PC-3 (cell line): ENCODE data around the gene DIPK2B.

Source experiments
- EZH2 ChIP-seq: fragments of 300-600 bp; sonication (generic); IDR thresholded peaks from one replicate; pipeline ENCODE4 v1.6.1; 2017; ENCODE audit warnings: antibody characterized with exemption, mild to moderate bottlenecking, low read length; ENCODE audit not compliant: unreplicated experiment
- TF ChIP-seq, protein P1 (sequence below): fragments of 300-600 bp; sonication (generic); conservative IDR thresholded peaks from 2 replicates; pipeline ENCODE4 v1.5.1; 2017; ENCODE audit warnings: antibody characterized with exemption, low read depth, mild to moderate bottlenecking, low read length

DNA sequence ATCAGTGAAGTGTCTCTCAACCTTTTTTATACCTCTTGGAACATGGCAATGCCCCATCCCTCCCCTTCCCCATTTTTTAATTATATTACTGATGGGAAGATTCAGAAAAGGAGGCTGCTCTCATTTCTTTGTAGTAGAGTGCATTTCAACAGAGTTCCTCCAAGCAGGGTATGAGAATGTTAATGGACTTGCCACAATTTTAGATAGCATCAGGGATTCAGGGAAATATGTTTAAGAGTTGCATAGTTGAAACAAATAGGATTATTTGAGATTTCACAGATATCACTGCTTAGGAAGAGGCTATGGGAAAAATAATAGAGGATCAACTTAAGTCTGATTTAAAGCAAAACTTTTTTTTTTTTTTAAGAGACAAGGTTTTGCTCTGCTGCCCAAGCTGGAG lies 46.2 kb downstream of the DIPK2B start:
- TF ChIP-seq EZH2 = no peak
- TF ChIP-seq, protein P1, sequence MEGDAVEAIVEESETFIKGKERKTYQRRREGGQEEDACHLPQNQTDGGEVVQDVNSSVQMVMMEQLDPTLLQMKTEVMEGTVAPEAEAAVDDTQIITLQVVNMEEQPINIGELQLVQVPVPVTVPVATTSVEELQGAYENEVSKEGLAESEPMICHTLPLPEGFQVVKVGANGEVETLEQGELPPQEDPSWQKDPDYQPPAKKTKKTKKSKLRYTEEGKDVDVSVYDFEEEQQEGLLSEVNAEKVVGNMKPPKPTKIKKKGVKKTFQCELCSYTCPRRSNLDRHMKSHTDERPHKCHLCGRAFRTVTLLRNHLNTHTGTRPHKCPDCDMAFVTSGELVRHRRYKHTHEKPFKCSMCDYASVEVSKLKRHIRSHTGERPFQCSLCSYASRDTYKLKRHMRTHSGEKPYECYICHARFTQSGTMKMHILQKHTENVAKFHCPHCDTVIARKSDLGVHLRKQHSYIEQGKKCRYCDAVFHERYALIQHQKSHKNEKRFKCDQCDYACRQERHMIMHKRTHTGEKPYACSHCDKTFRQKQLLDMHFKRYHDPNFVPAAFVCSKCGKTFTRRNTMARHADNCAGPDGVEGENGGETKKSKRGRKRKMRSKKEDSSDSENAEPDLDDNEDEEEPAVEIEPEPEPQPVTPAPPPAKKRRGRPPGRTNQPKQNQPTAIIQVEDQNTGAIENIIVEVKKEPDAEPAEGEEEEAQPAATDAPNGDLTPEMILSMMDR = no peak
